GM12878 (cell line): Measurements from ENCODE around the gene TSHZ2. TPM values are rescaled to one million over a fixed set of nuclear protein-coding genes. Genes with fewer than 3 reads are reported as not detected.

Source experiments
- ATAC-seq: fragments of 200-7000 bp; cut with Tn5 transposase; 3 replicates; pipeline ENCODE4 v1.9.1; 2020; ENCODE audit warnings: mild to moderate bottlenecking, moderate library complexity
- BruUV-seq: library from RNA; stranded (reverse); fragments of 400-500 nt; replicated peaks from 2 replicates; lab custom pipeline; 2021; lab: Mats Ljungman, UMichigan
- CTCF ChIA-PET: fragments of 300-600 bp; sonication (Branson Sonifier 250); formaldehyde crosslinking; extraction: SDS; loops from one replicate; lab custom pipeline; 2021; ENCODE audit warnings: inconsistent platforms; lab: Yijun Ruan, JAX
- POLR2A ChIA-PET: fragments of 350-600 bp; formaldehyde crosslinking; extraction: SDS; loops from one replicate; lab custom pipeline; 2021; ENCODE audit warnings: inconsistent platforms; lab: Charles Lee
- RAD21 ChIA-PET: fragments of 300-600 bp; sonication (Branson Sonifier 250); formaldehyde crosslinking; loops from one replicate; lab custom pipeline; 2023; ENCODE audit warnings: antibody characterized with exemption; ENCODE audit not compliant: unreplicated experiment; lab: Charles Lee
- SMC1A ChIA-PET: fragments of 300-600 bp; sonication (Branson Sonifier 250); formaldehyde crosslinking; loops from one replicate; lab custom pipeline; 2023; ENCODE audit not compliant: unreplicated experiment, uncharacterized antibody; lab: Charles Lee
- DNase-seq: peaks from one replicate; pipeline ENCODE4 v3.0.0-alpha.2; 2011; ENCODE audit warnings: low read depth, low spot score
- FAIRE-seq: peaks from 3 replicates; lab custom pipeline; 2011; peaks lifted over from hg19 to GRCh38; lab: Jason Lieb, UNC
- H2AFZ ChIP-seq: 2 replicates; pipeline ENCODE4 v1.6.0; 2011; ENCODE audit warnings: low read depth, low read length, control low read depth; ENCODE audit not compliant: control insufficient read depth
- H3K27ac ChIP-seq: 2 replicates; pipeline ENCODE4 v1.5.1; 2011; ENCODE audit warnings: control low read depth; ENCODE audit not compliant: control insufficient read depth, insufficient read depth
- H3K27me3 ChIP-seq, 2 experiments: replicated peaks in 1 of 2; 2 replicates each; pipeline versions ENCODE4 v1.6.0 to v1.6.1; 2011; ENCODE audit warnings: low read length in 1 of 2; ENCODE audit not compliant: control insufficient read depth in 2 of 2, insufficient read depth in 2 of 2
- H3K36me3 ChIP-seq, 2 experiments: 2 replicates each; pipeline ENCODE4 v1.5.1; 2011; ENCODE audit warnings: low read length in 1 of 2; ENCODE audit not compliant: control insufficient read depth in 2 of 2, insufficient read depth in 2 of 2
- H3K4me1 ChIP-seq: 2 replicates; pipeline ENCODE4 v1.6.1; 2011; ENCODE audit warnings: mild to moderate bottlenecking, low read length, moderate library complexity, mixed read lengths; ENCODE audit not compliant: control insufficient read depth, insufficient read depth
- H3K4me2 ChIP-seq: 2 replicates; pipeline ENCODE4 v1.6.0; 2011; ENCODE audit warnings: control low read depth; ENCODE audit not compliant: control insufficient read depth, insufficient read depth
- H3K4me3 ChIP-seq: fragments of 200-600 bp; sonication (generic); 2 replicates; pipeline ENCODE4 v1.5.1; 2016
- H3K79me2 ChIP-seq: 2 replicates; pipeline ENCODE4 v1.6.0; 2011; ENCODE audit warnings: low read length; ENCODE audit not compliant: control insufficient read depth, insufficient read depth
- H3K9ac ChIP-seq: 2 replicates; pipeline ENCODE4 v1.8.0; 2011; ENCODE audit warnings: low read length, control low read depth, mixed read lengths; ENCODE audit not compliant: control insufficient read depth, insufficient read depth
- H3K9me3 ChIP-seq: replicated peaks from 3 replicates; pipeline ENCODE4 v1.5.1; 2011; ENCODE audit warnings: mild to moderate bottlenecking, low read length; ENCODE audit not compliant: control insufficient read depth, insufficient read depth
- H4K20me1 ChIP-seq: 2 replicates; pipeline ENCODE4 v1.6.0; 2011; ENCODE audit not compliant: control insufficient read depth, insufficient read depth
- CBFB ChIP-seq: IDR thresholded peaks from 2 replicates; pipeline ENCODE4 v1.6.1; 2016; ENCODE audit warnings: antibody characterized with exemption, low read depth
- CEBPB ChIP-seq, 2 experiments: fragments of 150-350 bp in 1 of 2; IDR thresholded peaks; 2 replicates each; pipeline ENCODE4 v1.6.1; 2012 to 2014; ENCODE audit warnings: low read depth in 2 of 2, low read length in 2 of 2, borderline replicate concordance in 1 of 2, inconsistent platforms in 1 of 2
- CEBPZ ChIP-seq: fragments of 150-350 bp; IDR thresholded peaks from 2 replicates; pipeline ENCODE4 v1.6.1; 2016; ENCODE audit warnings: low read depth, low read length
- CHD1 ChIP-seq: IDR thresholded peaks from 2 replicates; pipeline ENCODE4 v1.6.1; 2012; ENCODE audit warnings: low read depth, low read length, improper control_type of control experiment
- EED ChIP-seq: sonication (generic); IDR thresholded peaks from 2 replicates; pipeline ENCODE4 v1.6.1; 2016; ENCODE audit warnings: antibody characterized with exemption, low read depth
- EP300 ChIP-seq, 2 experiments: fragments of 150-350 bp in 1 of 2; IDR thresholded peaks; 2 replicates each; pipeline ENCODE4 v1.6.1; 2011 to 2012; ENCODE audit warnings: low read depth in 2 of 2, low read length in 2 of 2, borderline replicate concordance in 1 of 2, improper control_type of control experiment in 1 of 2, inconsistent platforms in 1 of 2; ENCODE audit not compliant: control insufficient read depth in 1 of 2
- HDAC2 ChIP-seq: fragments of 200-600 bp; sonication (generic); IDR thresholded peaks from 2 replicates; pipeline ENCODE4 v1.6.1; 2017
- IKZF1 ChIP-seq: fragments of 450-650 bp; conservative IDR thresholded peaks from 2 replicates; pipeline ENCODE4 v1.6.1; 2017; ENCODE audit warnings: antibody characterized with exemption, mild to moderate bottlenecking
- MYC ChIP-seq: IDR thresholded peaks from 2 replicates; pipeline ENCODE4 v1.6.1; 2011; ENCODE audit warnings: mild to moderate bottlenecking, low read length, moderate library complexity, inconsistent platforms; ENCODE audit not compliant: insufficient read depth, insufficient replicate concordance, insufficient read length, severe bottlenecking
- NR2C2 ChIP-seq: IDR thresholded peaks from 2 replicates; pipeline ENCODE4 v1.6.1; 2011; ENCODE audit warnings: borderline replicate concordance, low read depth; ENCODE audit not compliant: control insufficient read depth, insufficient read length
- POU2F2 ChIP-seq: IDR thresholded peaks from 3 replicates; pipeline ENCODE4 v1.6.1; 2011; ENCODE audit warnings: low read depth, mild to moderate bottlenecking, low read length, borderline replicate concordance
- RAD21 ChIP-seq: IDR thresholded peaks from 2 replicates; pipeline ENCODE4 v1.6.1; 2011; ENCODE audit warnings: mild to moderate bottlenecking, low read depth, low read length, moderate library complexity; ENCODE audit not compliant: insufficient read depth
- SMAD1 ChIP-seq: fragments of 450-650 bp; IDR thresholded peaks from 2 replicates; pipeline ENCODE4 v1.6.1; 2018; ENCODE audit warnings: mild to moderate bottlenecking, low read depth; ENCODE audit not compliant: partially characterized antibody
- WGBS: methylation state at CpG from one replicate; pipeline ENCODE4 v1.1.6; 2016; ENCODE audit warnings: low lambda C conversion rate; ENCODE audit not compliant: insufficient replicate concordance, insufficient coverage; ENCODE audit errors: missing lambda C conversion rate; 5-methylcytosine and 5-hydroxymethylcytosine counted together
- in situ Hi-C: fragments of 300-500 bp; cut with MboI; formaldehyde crosslinking; loops from 9 replicates; pipeline ENCODE4 v1.14.3; 2018; ENCODE audit warnings: mixed read lengths
- intact Hi-C: fragments of 100-400 bp; cut with micrococcal nuclease; formaldehyde crosslinking; loops from one replicate; pipeline ENCODE4 v1.14.2; 2022; ENCODE audit not compliant: unreplicated experiment
- polyA plus RNA-seq, 11 experiments: library from polyadenylated mRNA; depleted of rRNA in 4 of 11; unstranded in 6 of 11; stranded (reverse) in 5 of 11; fragments of >200 nt; fragmentation: Nextera tagmentation in 4 of 11; fragmentation: Illumina TruSeq in 1 of 11; extraction: Ambion mirVana in 4 of 11; extraction: Trizol in 1 of 11; gene quantifications; 1 replicate in 1 of 11; 2 replicates in 10 of 11; pipeline versions ENCODE4 v1.2.1 to v1.2.3, GENCODE V29; 2011 to 2016; ENCODE audit warnings: inconsistent platforms in 2 of 11, missing spikeins in 2 of 11, low read depth in 1 of 11
- total RNA-seq, 4 experiments: library from RNA; depleted of rRNA in 3 of 4; stranded (reverse); fragments of >200 nt in 3 of 4; fragmentation: Illumina TruSeq in 1 of 4; extraction: Trizol in 1 of 4; gene quantifications; 2 replicates each; pipeline versions ENCODE4 v1.2.1 to v1.2.3, GENCODE V29; 2013 to 2021
- TF ChIP-seq, protein P1 (sequence below): fragments of 450-650 bp; IDR thresholded peaks from 2 replicates; pipeline ENCODE4 v1.6.1; 2014; ENCODE audit warnings: mild to moderate bottlenecking

Gene TSHZ2
- total and polyA plus RNA-seq, 10 of the 15 experiments (the other 5 are each of a cell fraction or from before 2014, with no cell fraction given), result 0.01 to 0.86 (median 0.13) TPM; not detected in 2

DNA sequence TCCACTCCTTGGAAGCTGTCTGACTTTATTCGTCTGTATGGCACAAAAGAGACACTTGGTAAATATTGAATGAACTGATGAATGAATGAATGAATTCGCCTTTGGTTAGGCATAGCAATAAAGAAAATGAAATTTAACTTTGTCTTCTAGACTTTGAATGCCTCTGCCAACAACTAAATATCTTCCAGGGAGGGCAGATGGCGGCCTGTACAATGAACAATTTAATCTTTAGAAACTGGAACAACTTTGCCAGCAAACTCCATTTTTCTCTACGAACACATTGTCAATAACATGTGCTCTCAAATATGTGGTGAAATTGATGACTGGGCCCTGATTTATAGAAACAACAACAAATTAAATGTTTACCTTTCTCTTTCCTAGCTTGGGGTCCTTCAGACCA is 480.9 kb downstream of the TSHZ2 start:
- no peak for FAIRE-seq
- ATAC-seq, result no peak

More for the DNA sequence above, 480.9 kb downstream of the TSHZ2 start:
- H3K27ac ChIP-seq, result no peak overlapping the region
- no peaks in the 10 kb centered on the region for H3K79me2 ChIP-seq
- ChIA-PET POLR2A (no interaction called here), SMC1A (no interaction called here), RAD21 (no interaction called here), CTCF (no interaction called here)
- no peaks in the 10 kb centered on the region for H3K36me3 ChIP-seq
- H3K4me1 ChIP-seq, result no peaks in the 10 kb centered on the region
- H3K4me3 ChIP-seq, result no peak overlapping the region
- no peak overlapping the region for H3K4me2 ChIP-seq
- H3K27me3 ChIP-seq, result no peaks in the 10 kb centered on the region
- H2AFZ ChIP-seq, result no peak overlapping the region
- DNase-seq, result no peak
- WGBS, result 35% methylated on average over 4 of the region's 4 CpGs
- no peaks in the 10 kb centered on the region for H4K20me1 ChIP-seq
- peaks cover 3% of the 10 kb centered on the region; the same call in 1 of the 3 replicates for H3K9me3 ChIP-seq
- in situ Hi-C loops, result no loop called here
- intact Hi-C loops, result no loop called here
- TF ChIP-seq IKZF1, result no peak
- no peak for TF ChIP-seq CEBPB (IDR thresholded peaks at IDR 0.05; ENCODE audit: borderline replicate concordance in 1 of 2, low read depth in 2 of 2, low read length in 2 of 2)
- no peak for TF ChIP-seq HDAC2
- TF ChIP-seq, protein P1, sequence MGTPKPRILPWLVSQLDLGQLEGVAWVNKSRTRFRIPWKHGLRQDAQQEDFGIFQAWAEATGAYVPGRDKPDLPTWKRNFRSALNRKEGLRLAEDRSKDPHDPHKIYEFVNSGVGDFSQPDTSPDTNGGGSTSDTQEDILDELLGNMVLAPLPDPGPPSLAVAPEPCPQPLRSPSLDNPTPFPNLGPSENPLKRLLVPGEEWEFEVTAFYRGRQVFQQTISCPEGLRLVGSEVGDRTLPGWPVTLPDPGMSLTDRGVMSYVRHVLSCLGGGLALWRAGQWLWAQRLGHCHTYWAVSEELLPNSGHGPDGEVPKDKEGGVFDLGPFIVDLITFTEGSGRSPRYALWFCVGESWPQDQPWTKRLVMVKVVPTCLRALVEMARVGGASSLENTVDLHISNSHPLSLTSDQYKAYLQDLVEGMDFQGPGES, result no peak
- no peak for TF ChIP-seq CEBPZ
- no peak for TF ChIP-seq NR2C2
- TF ChIP-seq EP300 (IDR thresholded peaks at IDR 0.05; ENCODE audit: borderline replicate concordance in 1 of 2, control insufficient read depth in 1 of 2, low read depth in 2 of 2, low read length in 2 of 2), result no peak
- TF ChIP-seq POU2F2, result no peak
- TF ChIP-seq EED, result no peak
- TF ChIP-seq CBFB, result no peak
- no peak for TF ChIP-seq CHD1
- TF ChIP-seq SMAD1, result no peak
- no peak for TF ChIP-seq MYC
- TF ChIP-seq RAD21, result no peak
- no TSS peak for BruUV-seq
- H3K9ac ChIP-seq, result no peak overlapping the region
